H9 (cell line): Measurements from ENCODE around the gene ACTN3. TPM values are rescaled to one million over a fixed set of nuclear protein-coding genes. Genes with fewer than 3 reads are reported as not detected.

Experiments used
- DNase-seq: peaks from one replicate; pipeline ENCODE4 v3.0.0-alpha.2; 2017
- H2AFZ ChIP-seq: one replicate; pipeline ENCODE4 v1.6.1; 2013; ENCODE audit warnings: mild to moderate bottlenecking, low read length, control low read depth, moderate library complexity
- H2AK5ac ChIP-seq: 2 replicates; pipeline ENCODE4 v1.6.1; 2013; ENCODE audit warnings: low read length, control low read depth, mixed read lengths; ENCODE audit not compliant: insufficient read length
- H2BK120ac ChIP-seq: one replicate; pipeline ENCODE4 v1.6.1; 2013; ENCODE audit warnings: low read depth, mild to moderate bottlenecking, low read length, control low read depth, inconsistent platforms; ENCODE audit not compliant: poor library complexity, severe bottlenecking
- H2BK12ac ChIP-seq: 2 replicates; pipeline ENCODE4 v1.6.1; 2013; ENCODE audit warnings: low read length, control low read depth, mixed read lengths, low read depth; ENCODE audit not compliant: insufficient read length
- H2BK15ac ChIP-seq: 2 replicates; pipeline ENCODE4 v1.6.1; 2013; ENCODE audit warnings: low read depth, low read length, control low read depth
- H2BK20ac ChIP-seq: one replicate; pipeline ENCODE4 v1.6.1; 2013; ENCODE audit warnings: low read depth, mild to moderate bottlenecking, low read length, control low read depth, inconsistent platforms; ENCODE audit not compliant: poor library complexity, severe bottlenecking
- H2BK5ac ChIP-seq: 2 replicates; pipeline ENCODE4 v1.6.1; 2013; ENCODE audit warnings: low read length, control low read depth, mixed read lengths; ENCODE audit not compliant: insufficient read length
- H3K14ac ChIP-seq: 2 replicates; pipeline ENCODE4 v1.6.1; 2013; ENCODE audit warnings: low read length, control low read depth; ENCODE audit not compliant: insufficient read depth
- H3K18ac ChIP-seq: 2 replicates; pipeline ENCODE4 v1.6.1; 2013; ENCODE audit warnings: low read depth, mild to moderate bottlenecking, mixed read lengths, low read length, control low read depth; ENCODE audit not compliant: insufficient read length
- H3K23ac ChIP-seq: 2 replicates; pipeline ENCODE4 v1.6.1; 2013; ENCODE audit warnings: low read length, control low read depth, mixed read lengths, low read depth; ENCODE audit not compliant: insufficient read length
- H3K23me2 ChIP-seq: 2 replicates; pipeline ENCODE4 v1.6.1; 2013; ENCODE audit warnings: low read depth, mild to moderate bottlenecking, mixed read lengths, low read length, control low read depth; ENCODE audit not compliant: insufficient read length, poor library complexity, severe bottlenecking
- H3K27ac ChIP-seq: 2 replicates; pipeline ENCODE4 v1.5.1; 2013; ENCODE audit warnings: low read length, control low read depth, mixed read lengths, low read depth; ENCODE audit not compliant: insufficient read length
- H3K27me3 ChIP-seq: 2 replicates; pipeline ENCODE4 v1.6.1; 2013; ENCODE audit warnings: low read length, control low read depth, inconsistent platforms; ENCODE audit not compliant: insufficient read depth
- H3K4ac ChIP-seq: 2 replicates; pipeline ENCODE4 v1.6.1; 2013; ENCODE audit warnings: low read depth, mild to moderate bottlenecking, control low read depth, inconsistent platforms, low read length, moderate library complexity
- H3K4me1 ChIP-seq: 2 replicates; pipeline ENCODE4 v1.6.1; 2013; ENCODE audit warnings: low read length, control low read depth, inconsistent platforms; ENCODE audit not compliant: insufficient read depth
- H3K4me2 ChIP-seq: 2 replicates; pipeline ENCODE4 v1.6.1; 2013; ENCODE audit warnings: low read length, control low read depth, mixed read lengths; ENCODE audit not compliant: insufficient read length, insufficient read depth
- H3K56ac ChIP-seq: 2 replicates; pipeline ENCODE4 v1.6.1; 2013; ENCODE audit warnings: low read depth, mild to moderate bottlenecking, mixed read lengths, low read length, control low read depth; ENCODE audit not compliant: insufficient read length
- H3K79me1 ChIP-seq: 2 replicates; pipeline ENCODE4 v1.6.1; 2013; ENCODE audit warnings: low read depth, mild to moderate bottlenecking, moderate library complexity, low read length, control low read depth, inconsistent platforms; ENCODE audit not compliant: insufficient read depth, poor library complexity, severe bottlenecking
- H3K79me2 ChIP-seq: 2 replicates; pipeline ENCODE4 v1.6.1; 2013; ENCODE audit warnings: low read length, control low read depth, inconsistent platforms; ENCODE audit not compliant: insufficient read depth
- H3K9ac ChIP-seq: 2 replicates; pipeline ENCODE4 v1.6.1; 2013; ENCODE audit warnings: low read length, control low read depth, mixed read lengths; ENCODE audit not compliant: insufficient read length; ENCODE audit errors: extremely low read depth
- H3K9me3 ChIP-seq: one replicate; pipeline ENCODE4 v1.6.1; 2013; ENCODE audit warnings: low read depth, low read length, inconsistent platforms; ENCODE audit not compliant: control insufficient read depth
- H3T11ph ChIP-seq: one replicate; pipeline ENCODE4 v1.6.1; 2013; ENCODE audit warnings: mild to moderate bottlenecking, low read length, control low read depth, inconsistent platforms
- H4K20me1 ChIP-seq: one replicate; pipeline ENCODE4 v1.6.1; 2013; ENCODE audit not compliant: control insufficient read depth, insufficient read length, insufficient read depth
- H4K5ac ChIP-seq: 2 replicates; pipeline ENCODE4 v1.6.1; 2013; ENCODE audit warnings: low read depth, mild to moderate bottlenecking, mixed read lengths, low read length, control low read depth; ENCODE audit not compliant: insufficient read length
- H4K8ac ChIP-seq: replicated peaks from 2 replicates; pipeline ENCODE4 v1.6.1; 2013; ENCODE audit warnings: low read length, control low read depth, mixed read lengths, low read depth; ENCODE audit not compliant: insufficient read length
- H4K91ac ChIP-seq: 2 replicates; pipeline ENCODE4 v1.6.1; 2013; ENCODE audit warnings: low read depth, mild to moderate bottlenecking, moderate library complexity, mixed read lengths, low read length, control low read depth; ENCODE audit not compliant: insufficient read length
- H3K27ac Mint-ChIP-seq, 3 experiments: 2 replicates in 2 of 3; 3 replicates in 1 of 3; pipeline ENCODE4 v1.8.0; 2020 to 2021; ENCODE audit warnings: mixed read lengths in 3 of 3, mild to moderate bottlenecking in 1 of 3, moderate library complexity in 1 of 3
- H3K27me3 Mint-ChIP-seq: 2 replicates; pipeline ENCODE4 v1.8.0; 2021; ENCODE audit warnings: low read depth, mild to moderate bottlenecking, moderate library complexity, mixed read lengths
- H3K36me3 Mint-ChIP-seq, 3 experiments: 2 replicates in 2 of 3; 3 replicates in 1 of 3; pipeline ENCODE4 v1.8.0; 2020 to 2021; ENCODE audit warnings: low read depth in 3 of 3, mixed read lengths in 3 of 3; ENCODE audit not compliant: insufficient read depth in 1 of 3
- H3K4me1 Mint-ChIP-seq, 2 experiments: 2 replicates each; pipeline ENCODE4 v1.8.0; 2020; ENCODE audit warnings: mixed read lengths in 2 of 2
- H3K4me3 Mint-ChIP-seq, 2 experiments: 2 replicates in 1 of 2; 3 replicates in 1 of 2; pipeline ENCODE4 v1.8.0; 2020 to 2021; ENCODE audit warnings: mild to moderate bottlenecking in 2 of 2, mixed read lengths in 2 of 2, moderate library complexity in 1 of 2
- H3K9me3 Mint-ChIP-seq, 2 experiments: 2 replicates in 1 of 2; 3 replicates in 1 of 2; pipeline ENCODE4 v1.8.0; 2020; ENCODE audit warnings: mild to moderate bottlenecking in 2 of 2, mixed read lengths in 2 of 2, moderate library complexity in 1 of 2
- CTCF ChIP-seq: fragments of 200-600 bp; sonication (generic); conservative IDR thresholded peaks from 3 replicates; pipeline ENCODE4 v1.8.0; 2021; ENCODE audit warnings: antibody characterized with exemption, mild to moderate bottlenecking
- WGBS: extraction: QIAGEN DNeasy Blood & Tissue Kit; methylation state at CpG from one replicate; pipeline ENCODE4 v1.1.7; 2013; ENCODE audit warnings: missing lambda C conversion rate, low lambda C conversion rate, mixed read lengths; ENCODE audit not compliant: insufficient read length; ENCODE audit errors: extremely low coverage; 5-methylcytosine and 5-hydroxymethylcytosine counted together
- long read RNA-seq: library from polyadenylated mRNA; unstranded; transcript quantifications from one replicate; pipeline ENCODE4 v2.0.0, GENCODE V29; 2020
- total RNA-seq: library from RNA; stranded (reverse); gene quantifications from 2 replicates; pipeline ENCODE4 v1.2.1, GENCODE V29; 2021

The ACTN3 gene
- 45.7 TPM in 2 replicates for total RNA-seq
- long read RNA-seq, transcript ACTN3-203 (21 exons, 2,939 nt) = major isoform, 164 of 213 reads
- long read RNA-seq, partial matches to known transcripts = 28 of 213 reads
- long read RNA-seq, other reads (novel, unspliced or antisense) = 20 of 213 reads

- Histone ChIP-seq H3K14ac (peak within 1 kb of the TSS; percentile 61; the same call in 1 of the 2 replicates), H4K8ac (no peak within 1 kb of the TSS), H2AFZ (no peak within 1 kb of the TSS), H2BK120ac (no peak within 1 kb of the TSS), H3K9me3 (no peaks in the 10 kb centered on the region), H3K4me1 (no peaks in the 10 kb centered on the region), H3K9ac (peak within 1 kb of the TSS; percentile 56), H2AK5ac (no peak within 1 kb of the TSS), H3K79me2 (no peaks in the 10 kb centered on the region), H3K4me2 (peak within 1 kb of the TSS; percentile 57), H2BK5ac (no peak within 1 kb of the TSS), H3T11ph (no peak within 1 kb of the TSS), H3K4ac (no peak within 1 kb of the TSS), H4K20me1 (no peaks in the 10 kb centered on the region), H2BK12ac (no peak within 1 kb of the TSS), H3K27ac (no peak within 1 kb of the TSS), H3K79me1 (no peaks in the 10 kb centered on the region), H4K91ac (no peak within 1 kb of the TSS), H3K56ac (no peak within 1 kb of the TSS), H2BK15ac (no peak within 1 kb of the TSS), H3K23ac (no peak within 1 kb of the TSS), H3K27me3 (no peaks in the 10 kb centered on the region), H2BK20ac (no peak within 1 kb of the TSS), H4K5ac (no peak within 1 kb of the TSS), H3K18ac (peak within 1 kb of the TSS; percentile 53), H3K23me2 (no peaks in the 10 kb centered on the region)
- H3K27me3 Mint-ChIP-seq = no peaks in the 10 kb centered on the region; the same call in 1 of the 2 replicates
- WGBS = no CpG with 5 or more reads among the region's 37 CpGs
- peak within 1 kb of the TSS; percentile 50 to 90 (median 82); a peak in 4 of 7 replicates for H3K27ac Mint-ChIP-seq
- peak; percentile 88 for DNase-seq
- H3K36me3 Mint-ChIP-seq = peaks cover 0 to 36% (median 27%) of the 10 kb centered on the region in 3 experiments
- H3K4me1 Mint-ChIP-seq = peaks cover 37 to 38% of the 10 kb centered on the region in 2 experiments
- no peaks in the 10 kb centered on the region; a peak in 1 of 5 replicates for H3K9me3 Mint-ChIP-seq
- TF ChIP-seq CTCF = no peak
- peak within 1 kb of the TSS; percentile 82 to 85 for H3K4me3 Mint-ChIP-seq
Observed at GRCh38 chr11:66546368-66546965, at the start of gene ACTN3. ACTN3 (plus strand) TSS chr11:66546903; CDS start chr11:66546938, 35 bp downstream.
